OCI-LY7 (cell line): Measurements from ENCODE around the gene DLGAP4. TPM values are rescaled to one million over a fixed set of nuclear protein-coding genes. Genes with fewer than 3 reads are reported as not detected.

Experiments used
- BruUV-seq: library from RNA; stranded (reverse); fragments of 400-500 nt; replicated peaks from 2 replicates; lab custom pipeline; 2021; lab: Mats Ljungman, UMichigan
- CTCF ChIA-PET: fragments of 300-600 bp; sonication (Branson Sonifier 250); formaldehyde crosslinking; loops from one replicate; lab custom pipeline; 2022; ENCODE audit warnings: antibody characterized with exemption; ENCODE audit not compliant: unreplicated experiment; lab: Charles Lee
- POLR2A ChIA-PET: fragments of 300-600 bp; sonication (Branson Sonifier 250); formaldehyde crosslinking; loops from one replicate; lab custom pipeline; 2022; ENCODE audit warnings: antibody characterized with exemption; lab: Charles Lee
- DNase-seq: peaks from one replicate; pipeline ENCODE4 v3.0.0-alpha.2; 2015; ENCODE audit warnings: low spot score
- H2AFZ ChIP-seq: fragments of 200-600 bp; sonication (generic), shearing (Covaris generic); 2 replicates; pipeline ENCODE4 v1.6.1; 2014; ENCODE audit warnings: mild to moderate bottlenecking, antibody characterized with exemption, low read length, moderate library complexity
- H3K27ac ChIP-seq: fragments of 200-600 bp; sonication (generic); 2 replicates; pipeline ENCODE4 v1.5.1; 2014; ENCODE audit warnings: mixed run types, low read depth, mild to moderate bottlenecking, moderate library complexity, low read length, inconsistent platforms; ENCODE audit not compliant: poor library complexity, severe bottlenecking
- H3K36me3 ChIP-seq: fragments of 200-600 bp; sonication (generic); 2 replicates; pipeline ENCODE4 v1.6.1; 2014; ENCODE audit warnings: mild to moderate bottlenecking, antibody characterized with exemption, low read length, moderate library complexity, mixed read lengths; ENCODE audit not compliant: insufficient read depth
- H3K4me1 ChIP-seq: fragments of 200-600 bp; sonication (generic); 2 replicates; pipeline ENCODE4 v1.5.1; 2014; ENCODE audit warnings: mild to moderate bottlenecking, low read length; ENCODE audit not compliant: insufficient read depth, poor library complexity, severe bottlenecking
- H3K4me2 ChIP-seq: fragments of 200-600 bp; sonication (generic); 2 replicates; pipeline ENCODE4 v1.6.1; 2014; ENCODE audit warnings: mild to moderate bottlenecking, low read length
- H3K4me3 ChIP-seq: fragments of 200-600 bp; sonication (generic); 2 replicates; pipeline ENCODE4 v1.5.1; 2014; ENCODE audit warnings: mild to moderate bottlenecking, low read depth, low read length; ENCODE audit not compliant: poor library complexity, severe bottlenecking
- H3K79me2 ChIP-seq: fragments of 200-600 bp; sonication (generic); 2 replicates; pipeline ENCODE4 v1.6.1; 2016; ENCODE audit warnings: low read depth, mild to moderate bottlenecking, low read length, moderate library complexity, mixed read lengths; ENCODE audit not compliant: insufficient read depth
- H3K9me2 ChIP-seq: fragments of 200-600 bp; sonication (generic); 2 replicates; pipeline ENCODE4 v1.6.1; 2016; ENCODE audit warnings: mild to moderate bottlenecking, low read length, mixed read lengths; ENCODE audit not compliant: insufficient read depth
- H3K9me3 ChIP-seq: fragments of 200-600 bp; sonication (generic); 2 replicates; pipeline ENCODE4 v1.6.1; 2014; ENCODE audit warnings: mild to moderate bottlenecking, mixed run types, low read length, mixed read lengths
- H4K20me1 ChIP-seq: fragments of 200-600 bp; sonication (generic); 2 replicates; pipeline ENCODE4 v1.6.1; 2014; ENCODE audit warnings: mild to moderate bottlenecking, antibody characterized with exemption, low read length, moderate library complexity, mixed read lengths; ENCODE audit not compliant: insufficient read depth
- EZH2phosphoT487 ChIP-seq: fragments of 200-600 bp; sonication (generic); IDR thresholded peaks from 2 replicates; pipeline ENCODE4 v1.6.1; 2018; ENCODE audit warnings: low read depth, borderline replicate concordance, mild to moderate bottlenecking, mixed run types, antibody characterized with exemption, low read length, moderate library complexity, mixed read lengths
- intact Hi-C: fragments of 100-400 bp; cut with micrococcal nuclease; formaldehyde crosslinking; loops from one replicate; pipeline ENCODE4 v1.10.0; 2022; ENCODE audit not compliant: unreplicated experiment
- total RNA-seq, 2 experiments: library from RNA; depleted of rRNA in 1 of 2; stranded (reverse); fragments of >200 nt in 1 of 2; shearing (Covaris generic) in 1 of 2; gene quantifications; 2 replicates each; pipeline ENCODE4 v1.2.3, GENCODE V29; 2014 to 2022
- TF ChIP-seq, protein P1 (sequence below): fragments of 200-600 bp; sonication (generic); conservative IDR thresholded peaks from 2 replicates; pipeline ENCODE4 v1.5.1; 2014; ENCODE audit warnings: mild to moderate bottlenecking, antibody characterized with exemption, low read length, moderate library complexity, mixed read lengths

DLGAP4 gene
- total RNA-seq, 2 experiments from 2014 or later: 7.7 to 41.6 TPM

DNA sequence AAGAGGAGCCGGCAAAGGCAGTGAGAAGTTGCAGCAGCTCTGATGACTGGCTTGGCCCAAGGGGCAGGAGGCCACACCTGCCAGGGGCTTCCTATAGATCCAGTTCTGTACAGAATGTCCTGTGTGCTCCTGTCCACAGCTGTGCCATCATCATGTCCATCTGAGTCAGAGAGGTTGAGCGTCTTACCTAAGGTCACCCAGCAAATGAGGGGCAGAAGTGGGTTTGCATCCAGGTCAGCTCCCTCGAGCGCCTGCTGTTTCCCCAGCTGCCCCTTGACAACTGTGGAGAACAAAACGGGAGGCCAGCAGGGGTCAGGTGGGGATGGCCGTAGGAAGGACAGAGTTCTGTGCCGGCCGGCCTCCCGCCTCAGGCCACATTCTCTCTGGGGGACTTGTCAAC is 47.6 kb downstream of the DLGAP4 start:
- Histone ChIP-seq H4K20me1 (no peaks in the 10 kb centered on the region), H3K4me2 (no peak overlapping the region)
- no TSS peak for BruUV-seq

DNA sequence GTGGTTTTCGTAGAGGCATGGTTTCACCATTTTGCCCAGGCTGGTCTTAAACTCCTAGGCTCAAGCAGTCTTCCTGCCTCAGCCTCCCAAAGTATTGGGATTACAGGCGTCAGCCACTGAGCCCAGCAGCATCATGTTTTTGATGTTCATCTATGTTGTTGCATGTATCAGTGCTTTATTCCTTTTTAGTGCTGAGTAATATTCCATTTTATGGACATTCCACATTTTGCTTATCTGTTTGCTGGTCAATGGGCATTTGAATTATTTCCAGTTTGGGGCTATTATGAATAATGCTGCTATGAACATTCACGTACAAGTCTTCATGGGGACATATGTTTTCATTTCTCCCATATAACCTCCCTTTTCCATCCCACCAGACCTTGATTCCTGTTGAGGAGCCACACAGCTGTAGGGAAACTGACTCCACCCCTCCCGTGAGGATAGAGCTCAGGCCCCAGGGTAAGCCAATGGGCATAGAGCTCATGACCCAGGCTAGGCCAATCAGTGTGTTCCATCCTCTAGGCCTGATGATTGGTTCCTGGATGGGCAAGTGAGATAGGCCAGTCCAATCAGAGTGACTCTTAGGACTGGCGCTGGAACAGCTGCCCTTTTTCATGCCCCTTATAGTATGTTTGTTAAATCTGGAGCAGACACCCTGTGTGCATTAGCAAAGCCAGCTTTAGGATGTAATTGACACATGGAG is 49.5 kb downstream of the DLGAP4 start:
- Histone ChIP-seq H3K4me1 (no peaks in the 10 kb centered on the region), H3K27ac (no peak overlapping the region), H2AFZ (no peak overlapping the region), H3K9me3 (no peaks in the 10 kb centered on the region), H3K4me3 (no peak overlapping the region), H3K9me2 (no peaks in the 10 kb centered on the region), H3K36me3 (no peaks in the 10 kb centered on the region), H3K4me2 (no peak overlapping the region), H3K79me2 (no peaks in the 10 kb centered on the region), H4K20me1 (no peaks in the 10 kb centered on the region)
- CTCF ChIA-PET: no interaction called here
- DNase-seq: no peak
- TF ChIP-seq EZH2phosphoT487: no peak
- TF ChIP-seq, protein P1, sequence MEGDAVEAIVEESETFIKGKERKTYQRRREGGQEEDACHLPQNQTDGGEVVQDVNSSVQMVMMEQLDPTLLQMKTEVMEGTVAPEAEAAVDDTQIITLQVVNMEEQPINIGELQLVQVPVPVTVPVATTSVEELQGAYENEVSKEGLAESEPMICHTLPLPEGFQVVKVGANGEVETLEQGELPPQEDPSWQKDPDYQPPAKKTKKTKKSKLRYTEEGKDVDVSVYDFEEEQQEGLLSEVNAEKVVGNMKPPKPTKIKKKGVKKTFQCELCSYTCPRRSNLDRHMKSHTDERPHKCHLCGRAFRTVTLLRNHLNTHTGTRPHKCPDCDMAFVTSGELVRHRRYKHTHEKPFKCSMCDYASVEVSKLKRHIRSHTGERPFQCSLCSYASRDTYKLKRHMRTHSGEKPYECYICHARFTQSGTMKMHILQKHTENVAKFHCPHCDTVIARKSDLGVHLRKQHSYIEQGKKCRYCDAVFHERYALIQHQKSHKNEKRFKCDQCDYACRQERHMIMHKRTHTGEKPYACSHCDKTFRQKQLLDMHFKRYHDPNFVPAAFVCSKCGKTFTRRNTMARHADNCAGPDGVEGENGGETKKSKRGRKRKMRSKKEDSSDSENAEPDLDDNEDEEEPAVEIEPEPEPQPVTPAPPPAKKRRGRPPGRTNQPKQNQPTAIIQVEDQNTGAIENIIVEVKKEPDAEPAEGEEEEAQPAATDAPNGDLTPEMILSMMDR: no peak
- POLR2A ChIA-PET: no interaction called here
- intact Hi-C loops: no loop called here
- no TSS peak for BruUV-seq

More for the DNA sequence above, 47.6 kb downstream of the DLGAP4 start:
- Histone ChIP-seq H3K4me1 (no peaks in the 10 kb centered on the region), H3K36me3 (no peaks in the 10 kb centered on the region), H3K4me3 (no peak overlapping the region), H3K9me2 (no peaks in the 10 kb centered on the region), H3K9me3 (no peaks in the 10 kb centered on the region), H2AFZ (no peak overlapping the region), H3K27ac (no peak overlapping the region), H3K79me2 (no peaks in the 10 kb centered on the region)
- intact Hi-C loops: no loop called here
- POLR2A ChIA-PET: no interaction called here
- no peak for DNase-seq
- TF ChIP-seq, protein P1: no peak
- no peak for TF ChIP-seq EZH2phosphoT487
- CTCF ChIA-PET: no interaction called here

DNA sequence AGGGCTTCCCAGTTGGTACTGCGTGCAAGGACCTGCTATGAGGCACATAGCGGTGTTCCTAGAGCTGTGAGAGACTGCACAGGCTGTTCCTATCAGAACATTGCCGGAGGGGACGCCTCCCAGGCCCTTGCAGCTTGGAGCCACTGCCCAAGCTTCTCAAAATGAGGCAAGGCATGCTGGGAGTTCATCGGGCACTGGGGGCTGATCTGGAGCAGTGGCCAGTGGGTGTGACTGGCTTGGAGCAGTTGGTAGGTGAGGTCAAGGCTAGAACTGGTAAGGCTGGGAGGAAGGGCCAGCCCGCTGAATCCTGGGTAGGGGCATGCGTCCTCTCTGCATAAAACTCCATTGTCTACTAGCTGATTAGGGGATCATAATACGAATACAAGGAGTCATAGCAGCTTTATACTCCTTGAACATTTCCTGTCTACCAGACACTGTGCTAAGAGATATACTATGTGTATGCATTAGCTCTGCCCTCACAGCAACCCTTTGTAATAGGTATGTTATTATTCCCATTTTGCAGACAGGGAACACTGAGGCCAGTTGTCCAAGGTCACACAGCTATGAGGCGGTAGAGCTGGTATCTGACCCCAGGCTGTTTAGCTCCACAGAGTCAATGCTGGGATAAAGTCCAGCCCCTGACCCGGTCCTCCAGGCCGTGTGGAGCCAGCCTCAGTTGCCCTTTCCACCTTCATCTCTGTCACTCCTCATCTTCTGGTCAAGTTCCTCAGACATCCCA is 53.7 kb downstream of the DLGAP4 start:
- Histone ChIP-seq H3K4me1 (no peaks in the 10 kb centered on the region), H3K36me3 (no peaks in the 10 kb centered on the region), H3K27ac (no peak overlapping the region), H3K79me2 (no peaks in the 10 kb centered on the region), H2AFZ (no peak overlapping the region), H3K9me3 (no peaks in the 10 kb centered on the region), H4K20me1 (no peaks in the 10 kb centered on the region), H3K9me2 (no peaks in the 10 kb centered on the region), H3K4me3 (no peak overlapping the region), H3K4me2 (no peak overlapping the region)
- BruUV-seq: no TSS peak
- no peak for DNase-seq
- ChIA-PET CTCF (no interaction called here), POLR2A (interaction anchor here (0.6 kb wide), 2 partner anchors 315 to 513 kb away, joined by 4 read pairs; no protein-coding TSS in a partner anchor)
- TF ChIP-seq, protein P1: no peak
- TF ChIP-seq EZH2phosphoT487: no peak
- intact Hi-C loops: no loop called here
